GM12801 (cell line): ENCODE data around the gene NR5A2.

ENCODE experiments used
- TF ChIP-seq, protein P1 (sequence below): IDR thresholded peaks from one replicate; pipeline ENCODE4 v1.5.1; 2011; ENCODE audit warnings: control low read depth; ENCODE audit not compliant: insufficient read length; ENCODE audit errors: extremely low read depth

The NR5A2 gene

GRCh38 chr1:200073286-200073637, 45.8 kb downstream of the NR5A2 start:
- TF ChIP-seq, protein P1, sequence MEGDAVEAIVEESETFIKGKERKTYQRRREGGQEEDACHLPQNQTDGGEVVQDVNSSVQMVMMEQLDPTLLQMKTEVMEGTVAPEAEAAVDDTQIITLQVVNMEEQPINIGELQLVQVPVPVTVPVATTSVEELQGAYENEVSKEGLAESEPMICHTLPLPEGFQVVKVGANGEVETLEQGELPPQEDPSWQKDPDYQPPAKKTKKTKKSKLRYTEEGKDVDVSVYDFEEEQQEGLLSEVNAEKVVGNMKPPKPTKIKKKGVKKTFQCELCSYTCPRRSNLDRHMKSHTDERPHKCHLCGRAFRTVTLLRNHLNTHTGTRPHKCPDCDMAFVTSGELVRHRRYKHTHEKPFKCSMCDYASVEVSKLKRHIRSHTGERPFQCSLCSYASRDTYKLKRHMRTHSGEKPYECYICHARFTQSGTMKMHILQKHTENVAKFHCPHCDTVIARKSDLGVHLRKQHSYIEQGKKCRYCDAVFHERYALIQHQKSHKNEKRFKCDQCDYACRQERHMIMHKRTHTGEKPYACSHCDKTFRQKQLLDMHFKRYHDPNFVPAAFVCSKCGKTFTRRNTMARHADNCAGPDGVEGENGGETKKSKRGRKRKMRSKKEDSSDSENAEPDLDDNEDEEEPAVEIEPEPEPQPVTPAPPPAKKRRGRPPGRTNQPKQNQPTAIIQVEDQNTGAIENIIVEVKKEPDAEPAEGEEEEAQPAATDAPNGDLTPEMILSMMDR: no peak

DNA sequence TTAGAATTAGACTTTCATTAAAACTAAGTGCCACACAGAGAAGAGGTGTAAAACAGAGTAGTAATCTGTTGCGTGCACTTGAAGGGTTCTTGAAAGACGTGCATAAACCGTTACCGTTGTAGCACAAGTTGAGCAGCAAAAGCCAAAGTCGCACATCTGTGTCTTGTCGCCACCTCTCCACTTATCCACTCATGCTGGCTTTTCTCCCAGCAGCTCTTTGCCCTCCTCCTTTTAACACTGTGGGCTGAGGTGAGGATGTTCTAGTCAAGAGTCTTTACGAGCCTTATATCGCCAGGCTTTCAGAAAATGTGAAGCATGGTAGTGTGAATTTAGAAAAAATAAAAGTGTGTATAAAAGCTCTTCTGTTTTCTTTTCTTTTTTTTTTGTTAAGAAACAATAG, 48.0 kb downstream of the NR5A2 start:
- TF ChIP-seq, protein P1: no peak

DNA sequence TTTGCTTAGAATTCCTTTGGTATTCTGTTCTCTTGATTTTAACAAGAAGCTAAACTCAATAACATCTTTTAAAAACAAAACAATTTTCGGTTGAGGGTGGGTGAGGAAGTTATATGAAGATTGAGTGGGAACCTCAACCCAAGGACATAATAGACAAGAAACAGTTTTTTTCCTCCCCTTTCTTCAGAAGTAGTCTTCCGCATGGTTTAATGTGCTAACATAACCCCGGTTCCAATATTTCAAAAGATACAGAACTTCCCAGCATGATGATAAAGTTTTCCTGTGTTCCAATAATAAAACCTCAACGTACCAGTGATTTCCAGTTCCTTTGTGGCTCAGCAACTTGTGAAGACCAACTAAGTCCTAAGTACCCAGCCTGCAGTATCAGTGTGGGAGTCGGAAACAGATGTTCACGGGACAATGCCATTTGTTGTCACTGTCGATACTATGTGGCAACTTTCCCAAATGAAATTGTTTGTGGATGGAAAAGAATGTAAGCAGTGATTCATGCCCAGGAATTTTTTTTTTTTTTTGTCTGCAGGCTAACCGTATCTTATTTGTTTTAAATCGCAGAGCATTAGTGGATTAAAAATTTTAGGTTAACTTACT, 48.5 kb downstream of the NR5A2 start:
- TF ChIP-seq, protein P1: no peak

DNA sequence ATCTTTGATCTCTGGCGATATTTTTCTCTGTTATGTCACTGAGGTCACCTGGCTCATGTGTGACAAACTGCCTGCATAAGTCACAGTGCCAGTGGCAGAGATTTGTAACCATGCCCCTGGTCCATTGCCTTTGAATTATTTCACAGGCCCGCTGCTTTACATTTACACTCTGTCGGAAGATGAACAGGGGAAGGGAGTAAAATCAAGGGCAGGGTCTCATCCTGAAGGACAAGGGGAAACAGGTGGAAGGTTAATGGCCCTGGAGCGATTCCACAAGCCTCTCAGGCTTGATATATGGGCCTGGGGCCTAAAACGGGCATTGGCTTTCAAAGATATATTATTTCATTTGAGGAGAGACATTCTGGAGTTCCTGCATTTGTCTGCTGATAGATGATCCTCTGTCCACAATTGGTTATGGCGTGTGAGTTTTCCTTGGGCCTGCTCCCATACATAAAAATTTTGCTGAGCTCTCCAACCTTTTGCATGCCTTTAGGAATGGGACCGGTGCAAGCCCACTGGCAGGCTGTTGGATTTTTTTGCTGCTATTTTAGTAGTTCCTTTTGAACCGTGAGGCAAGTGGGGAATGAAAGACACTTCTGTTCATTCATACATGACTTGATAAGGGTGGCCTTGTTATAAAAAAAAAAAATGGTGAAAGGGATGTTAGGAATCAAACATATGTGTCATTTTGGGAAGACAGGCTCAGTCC, 51.9 kb downstream of the NR5A2 start:
- TF ChIP-seq, protein P1: no peak

DNA sequence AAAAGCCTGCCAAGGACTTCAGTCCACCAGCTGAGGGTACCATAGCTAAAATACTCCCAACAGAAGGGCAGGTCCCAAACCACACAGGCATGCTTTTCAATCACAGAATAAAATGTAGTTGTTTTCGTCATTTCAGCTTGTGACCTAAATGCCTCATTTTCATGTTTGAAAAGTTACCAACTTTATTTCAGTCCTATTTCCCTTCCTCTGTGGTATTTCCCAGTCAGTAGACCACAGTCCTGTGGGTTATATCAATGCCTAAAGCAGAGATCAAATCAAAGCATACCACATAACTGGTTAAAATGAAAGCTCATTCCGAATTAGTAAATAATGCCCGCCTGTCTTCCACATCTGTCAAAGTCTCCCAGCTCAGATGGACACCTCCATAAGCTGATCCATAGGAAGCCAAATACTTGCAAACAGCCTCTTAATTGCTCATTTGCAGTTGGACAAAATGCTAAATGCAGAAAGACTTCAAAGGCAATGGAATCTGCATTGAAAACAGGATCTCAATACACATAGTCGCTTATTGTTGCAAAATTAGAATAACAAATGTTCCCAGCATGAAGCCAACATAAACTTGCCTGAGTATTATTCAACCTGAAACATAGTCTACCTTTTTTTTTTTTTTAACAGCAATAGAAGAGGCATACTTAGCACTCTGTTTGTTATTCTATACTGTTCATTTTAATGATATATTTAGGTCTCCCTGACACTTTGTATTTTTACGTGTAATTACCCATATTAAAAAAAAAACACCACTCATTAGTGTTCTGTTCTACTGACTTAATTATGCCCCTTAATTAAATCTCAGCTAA, 53.9 kb downstream of the NR5A2 start:
- TF ChIP-seq, protein P1: no peak

DNA sequence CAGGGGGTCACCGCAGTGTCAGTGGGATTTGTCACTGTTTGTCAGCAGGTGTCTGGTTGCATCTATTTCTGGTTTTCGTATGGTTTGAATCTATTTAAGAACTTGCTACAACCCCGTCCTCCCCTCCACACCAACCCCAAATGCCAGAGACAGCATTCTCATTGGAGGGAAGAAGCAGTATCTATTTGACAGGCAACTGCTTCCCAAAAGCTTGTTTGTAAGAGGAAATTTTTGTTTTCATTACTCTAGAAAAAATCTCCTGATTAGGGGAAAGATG, 54.4 kb downstream of the NR5A2 start:
- TF ChIP-seq, protein P1: no peak

- TF ChIP-seq, protein P1: no peak
These were observed 54.8 kb downstream of the NR5A2 start for GRCh38 chr1:200082329-200082728.
